ENCODE data around the gene TCF4. TPM values are rescaled to one million over a fixed set of nuclear protein-coding genes. Genes with fewer than 3 reads are reported as not detected.

The TCF4 gene
- total RNA-seq, 1 donor from 2014 or later, result 143 TPM

- no peaks in the 10 kb centered on the region for H3K9me3 ChIP-seq
- H3K27ac ChIP-seq, result peak overlapping the region; percentile 47
- no peak for TF ChIP-seq CTCF (IDR thresholded peaks at IDR 0.05)
- DNase-seq, result no peak
- no peaks in the 10 kb centered on the region for H3K36me3 ChIP-seq
- intact Hi-C loops (cut with DNase I), result no loop called here
- no peaks in the 10 kb centered on the region for H3K4me1 ChIP-seq
- peak overlapping the region; percentile 66 for H3K4me3 ChIP-seq
- no peak for ATAC-seq
- H3K27me3 ChIP-seq, result no peaks in the 10 kb centered on the region
Observed at GRCh38 chr18:55585065-55585919, 2.7 kb downstream of the TCF4 start.

- Histone ChIP-seq H3K9me3 (no peaks in the 10 kb centered on the region), H3K4me3 (peak overlapping the region; percentile 66), H3K36me3 (no peaks in the 10 kb centered on the region), H3K27me3 (no peaks in the 10 kb centered on the region), H3K4me1 (no peaks in the 10 kb centered on the region), H3K27ac (no peak overlapping the region)
- intact Hi-C loops (cut with DNase I), result no loop called here
- no peak for DNase-seq
- ATAC-seq, result no peak
- no peak for TF ChIP-seq CTCF (IDR thresholded peaks at IDR 0.05)
Observed at GRCh38 chr18:55584201-55584600, 3.8 kb downstream of the TCF4 start.

- ATAC-seq (no peak), DNase-seq (no peak)
- H3K27me3 ChIP-seq, result no peaks in the 10 kb centered on the region
- H3K27ac ChIP-seq, result no peak overlapping the region
- H3K4me3 ChIP-seq, result no peak overlapping the region
- no peaks in the 10 kb centered on the region for H3K4me1 ChIP-seq
- intact Hi-C loops (cut with DNase I), result no loop called here
- no peaks in the 10 kb centered on the region for H3K36me3 ChIP-seq
- no peaks in the 10 kb centered on the region for H3K9me3 ChIP-seq
- TF ChIP-seq CTCF (IDR thresholded peaks at IDR 0.05), result no peak
Observed at GRCh38 chr18:55582325-55582724, 5.7 kb downstream of the TCF4 start.

- ATAC-seq (no peak), DNase-seq (no peak)
- no peaks in the 10 kb centered on the region for H3K4me1 ChIP-seq
- H3K36me3 ChIP-seq, result no peaks in the 10 kb centered on the region
- no peaks in the 10 kb centered on the region for H3K9me3 ChIP-seq
- no peak for TF ChIP-seq CTCF (IDR thresholded peaks at IDR 0.05)
- intact Hi-C loops (cut with DNase I), result no loop called here
- no peak overlapping the region for H3K4me3 ChIP-seq
- no peaks in the 10 kb centered on the region for H3K27me3 ChIP-seq
- H3K27ac ChIP-seq, result no peak overlapping the region
Observed at GRCh38 chr18:55579501-55580270, 8.3 kb downstream of the TCF4 start.

- Histone ChIP-seq H3K27me3 (no peaks in the 10 kb centered on the region), H3K27ac (no peak overlapping the region), H3K4me1 (no peaks in the 10 kb centered on the region), H3K4me3 (no peak overlapping the region), H3K9me3 (no peaks in the 10 kb centered on the region), H3K36me3 (no peaks in the 10 kb centered on the region)
- no peak for ATAC-seq
- TF ChIP-seq CTCF (IDR thresholded peaks at IDR 0.05), result no peak
- DNase-seq, result no peak
- intact Hi-C loops (cut with DNase I), result no loop called here
Observed at GRCh38 chr18:55577812-55578539, 10.0 kb downstream of the TCF4 start.
